ENCODE data around the gene RUSC1.

DNA sequence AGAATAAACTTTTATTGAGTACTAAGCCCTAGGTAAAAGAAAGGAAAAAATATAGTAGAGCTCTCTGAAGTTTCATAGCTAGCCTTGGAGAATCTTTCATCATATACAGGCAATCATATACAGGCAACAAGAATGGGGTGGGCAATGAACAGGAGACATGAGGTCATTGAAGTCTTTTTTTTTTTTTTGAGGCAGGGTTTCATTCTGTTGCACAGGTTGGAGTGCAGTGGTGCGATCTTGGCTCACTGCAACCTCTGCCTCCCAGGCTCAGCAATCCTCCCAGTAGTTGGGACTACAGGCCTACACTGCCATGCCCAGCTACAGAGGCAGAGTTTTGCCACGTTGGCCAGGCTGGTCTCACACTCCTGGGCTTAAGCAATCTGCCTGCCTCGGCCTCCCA lies 22.1 kb downstream of the RUSC1 start:
- TF ChIP-seq EZH2 (IDR thresholded peaks at IDR 0.05; ENCODE audit: insufficient read depth, poor library complexity, severe bottlenecking) (no peak), EZH2phosphoT487 (IDR thresholded peaks at IDR 0.05; ENCODE audit: insufficient read depth, low read depth) (no peak)
